Body of pancreas (tissue), 4 donors: ENCODE measurements around the gene ITGAX. TPM values are rescaled to one million over a fixed set of nuclear protein-coding genes. Genes with fewer than 3 reads are reported as not detected.
A peak's percentile ranks its signal among the peaks of the same experiment; 100 is the strongest.

Experiments used
- ATAC-seq: fragments of 150-250 bp; one replicate; pipeline ENCODE4 v1.9.1; 2016
- DNase-seq, 4 donors: peaks; one replicate each; pipeline ENCODE4 v3.0.0-alpha.2; 2019
- H3K27ac ChIP-seq, 4 donors: fragments of 200-600 bp; sonication (generic); 1 replicate in 3 of 4; 2 replicates in 1 of 4; pipeline versions ENCODE4 v1.5.1 to v1.6.1; 2016 to 2019; ENCODE audit warnings: mild to moderate bottlenecking in 1 of 4, mixed read lengths in 1 of 4, moderate library complexity in 1 of 4
- H3K27me3 ChIP-seq, 2 donors: fragments of 200-600 bp; sonication (generic); one replicate each; pipeline ENCODE4 v1.6.0; 2016; ENCODE audit warnings: mild to moderate bottlenecking in 1 of 2
- H3K36me3 ChIP-seq, 2 donors: fragments of 200-600 bp; sonication (generic); replicated peaks in 1 of 2; 2 replicates each; pipeline ENCODE4 v1.5.1; 2016; ENCODE audit warnings: low read depth in 2 of 2; ENCODE audit not compliant: insufficient read depth in 1 of 2
- H3K4me1 ChIP-seq: fragments of 200-600 bp; sonication (generic); one replicate; pipeline ENCODE4 v1.6.0; 2016
- H3K4me3 ChIP-seq, 2 donors: fragments of 200-600 bp; sonication (generic); 1 replicate in 1 of 2; 2 replicates in 1 of 2; pipeline ENCODE4 v1.5.1; 2016 to 2019
- H3K9me3 ChIP-seq, 3 donors: fragments of 200-600 bp; sonication (generic); 1 replicate in 2 of 3; 2 replicates in 1 of 3; pipeline ENCODE4 v1.5.1; 2016
- CTCF ChIP-seq, 7 experiments: fragments of 450-650 bp in 4 of 7; fragments of 200-600 bp in 3 of 7; sonication (generic) in 3 of 7; IDR thresholded peaks; one replicate each; pipeline ENCODE4 v1.5.1; 2016 to 2019; ENCODE audit warnings: antibody characterized with exemption in 7 of 7
- POLR2A ChIP-seq, 3 donors: fragments of 450-650 bp; IDR thresholded peaks; one replicate each; pipeline ENCODE4 v1.6.1; 2016; ENCODE audit warnings: antibody characterized with exemption in 3 of 3, mild to moderate bottlenecking in 2 of 3
- WGBS, 2 donors: methylation state at CpG; one replicate each; pipeline ENCODE4 v1.1.5; 2017; 5-methylcytosine and 5-hydroxymethylcytosine counted together
- intact Hi-C: fragments of 100-400 bp; cut with DNase I; formaldehyde crosslinking; loops from one replicate; pipeline ENCODE4 v1.15.1; 2023
- total RNA-seq, 2 donors: library from RNA; depleted of rRNA; stranded (reverse); fragments of >200 nt; gene quantifications; one replicate each; pipeline ENCODE4 v1.1.0, GENCODE V29; 2016

ITGAX gene
- total RNA-seq, 2 donors from 2014 or later, result 3.0 to 8.6 TPM

DNA sequence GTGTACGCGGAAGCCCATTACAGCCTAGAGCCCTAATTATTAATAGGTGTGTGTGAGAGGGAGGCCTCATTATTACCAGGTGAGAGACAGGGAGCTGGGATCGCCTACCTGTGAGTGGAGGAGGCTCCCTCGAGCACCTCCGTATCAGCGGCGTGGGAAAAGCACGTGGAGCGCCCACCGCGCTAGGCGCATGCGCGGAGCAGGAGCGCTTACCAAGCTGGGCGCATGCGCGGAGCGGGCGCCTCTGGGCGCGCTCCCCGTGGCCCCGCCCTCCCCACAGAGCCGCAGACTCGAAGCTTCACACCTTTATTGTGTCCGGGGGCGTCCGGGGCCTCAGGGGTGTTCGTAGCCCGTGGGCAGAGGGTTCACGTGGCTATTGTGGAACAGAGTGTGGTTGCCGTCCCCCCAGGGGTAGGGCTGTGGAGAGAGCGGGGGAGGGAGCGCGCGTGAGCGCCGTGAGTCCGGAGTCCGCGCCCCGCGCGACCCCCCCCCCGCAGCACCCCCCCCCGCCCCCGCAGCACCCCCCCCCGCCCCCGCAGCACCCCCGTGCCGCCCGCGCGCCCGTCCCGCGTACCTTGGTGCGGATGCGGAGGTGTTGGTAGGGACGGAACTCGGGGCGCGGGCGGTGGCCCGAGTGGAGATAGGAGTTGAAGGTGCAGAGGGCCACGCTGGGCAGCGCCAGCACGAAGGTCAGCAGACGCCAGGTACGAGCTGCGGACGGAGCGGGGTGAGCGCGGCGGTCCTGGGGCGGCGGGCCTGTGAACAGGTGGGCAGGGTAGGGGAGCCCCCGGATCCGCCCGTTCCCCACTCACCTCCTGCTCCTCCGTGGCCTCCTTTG, 72.7 kb downstream of the ITGAX start:
- Histone ChIP-seq H3K9me3 (no peaks in the 10 kb centered on the region), H3K36me3 (no peaks in the 10 kb centered on the region), H3K27ac (peak overlapping the region in 2 of 4 donors; percentile 36 to 55), H3K4me1 (peaks cover 5% of the 10 kb centered on the region), H3K27me3 (no peaks in the 10 kb centered on the region), H3K4me3 (no peak overlapping the region)
- WGBS, 2 donors, result 31 to 54% methylated on average over 27 to 60 of the region's 83 CpGs
- ATAC-seq (peak; percentile 71), DNase-seq (peak; percentile 64 to 73 (median 69))
- intact Hi-C loops, result no loop called here
- TF ChIP-seq POLR2A (IDR thresholded peaks at IDR 0.05), result peak in 2 of 3 donors; percentile 16 to 27
- no peak for TF ChIP-seq CTCF (IDR thresholded peaks at IDR 0.05)

GRCh38 chr16:31428279-31428597, 73.3 kb downstream of the ITGAX start, which contains the start of gene COX6A2:
Gene COX6A2, minus strand, starts transcription at chr16:31428360. Its CDS starts 35 bp downstream, at chr16:31428325.
- no peak for TF ChIP-seq POLR2A (IDR thresholded peaks at IDR 0.05)
- TF ChIP-seq CTCF (IDR thresholded peaks at IDR 0.05), result no peak
- Histone ChIP-seq H3K4me1 (peaks cover 5% of the 10 kb centered on the region), H3K4me3 (no peak within 1 kb of the TSS), H3K27me3 (no peaks in the 10 kb centered on the region), H3K27ac (peak within 1 kb of the TSS in 2 of 4 donors; percentile 36 to 55), H3K9me3 (no peaks in the 10 kb centered on the region), H3K36me3 (no peaks in the 10 kb centered on the region)
- ATAC-seq (peak; percentile 4), DNase-seq (no peak)
- intact Hi-C loops, result no loop called here
- 46 to 61% methylated on average over 4 to 7 of the region's 7 CpGs for WGBS, 2 donors

- Histone ChIP-seq H3K9me3 (no peaks in the 10 kb centered on the region), H3K36me3 (no peaks in the 10 kb centered on the region), H3K4me1 (peaks cover 5% of the 10 kb centered on the region), H3K27me3 (no peaks in the 10 kb centered on the region), H3K27ac (peak overlapping the region in 1 of 4 donors; percentile 20), H3K4me3 (no peak overlapping the region)
- DNase-seq (no peak), ATAC-seq (peak; percentile 49)
- no peak for TF ChIP-seq POLR2A (IDR thresholded peaks at IDR 0.05)
- TF ChIP-seq CTCF (IDR thresholded peaks at IDR 0.05), result no peak
- WGBS, 2 donors, result 70 to 71% methylated on average over 7 of the region's 7 CpGs
- intact Hi-C loops, result no loop called here
Observed at GRCh38 chr16:31428638-31429247, 73.8 kb downstream of the ITGAX start.

- ATAC-seq (no peak), DNase-seq (no peak)
- 6 to 8% methylated on average over 1 of the region's 1 CpG for WGBS, 2 donors
- no peak for TF ChIP-seq CTCF (IDR thresholded peaks at IDR 0.05)
- TF ChIP-seq POLR2A (IDR thresholded peaks at IDR 0.05), result no peak
- peaks cover 5% of the 10 kb centered on the region for H3K4me1 ChIP-seq
- no peaks in the 10 kb centered on the region for H3K9me3 ChIP-seq
- intact Hi-C loops, result no loop called here
- no peaks in the 10 kb centered on the region for H3K36me3 ChIP-seq
- H3K4me3 ChIP-seq, result no peak overlapping the region
- no peaks in the 10 kb centered on the region for H3K27me3 ChIP-seq
- peak overlapping the region in 1 of 4 donors; percentile 20 for H3K27ac ChIP-seq
Observed at GRCh38 chr16:31429314-31429713, 74.3 kb downstream of the ITGAX start.
